GM12872 (cell line): ENCODE results near the gene RPS10.

Source experiments
- TF ChIP-seq, protein P1 (sequence below): IDR thresholded peaks from 3 replicates; pipeline ENCODE4 v1.5.1; 2011; ENCODE audit warnings: low read depth, mild to moderate bottlenecking, low read length, moderate library complexity; ENCODE audit not compliant: insufficient read depth

RPS10 gene

DNA sequence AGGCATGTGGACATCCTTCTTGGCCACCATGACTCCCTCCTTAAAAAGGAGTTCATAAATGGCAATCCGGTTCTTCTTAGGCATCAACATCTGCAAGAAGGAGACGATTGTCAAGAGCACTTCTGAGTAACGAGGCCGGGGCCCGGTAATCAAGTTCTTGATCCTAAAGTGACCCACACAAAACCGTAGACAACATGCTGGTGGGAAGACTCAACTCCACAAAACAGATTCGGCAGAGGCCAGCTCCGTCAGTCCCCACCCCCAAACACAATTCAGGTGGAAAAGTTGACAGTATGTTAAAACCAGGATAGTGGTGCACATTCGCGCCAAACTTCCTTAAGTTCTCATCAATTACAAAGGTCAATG is 754 bp downstream of the RPS10 start:
- TF ChIP-seq, protein P1, sequence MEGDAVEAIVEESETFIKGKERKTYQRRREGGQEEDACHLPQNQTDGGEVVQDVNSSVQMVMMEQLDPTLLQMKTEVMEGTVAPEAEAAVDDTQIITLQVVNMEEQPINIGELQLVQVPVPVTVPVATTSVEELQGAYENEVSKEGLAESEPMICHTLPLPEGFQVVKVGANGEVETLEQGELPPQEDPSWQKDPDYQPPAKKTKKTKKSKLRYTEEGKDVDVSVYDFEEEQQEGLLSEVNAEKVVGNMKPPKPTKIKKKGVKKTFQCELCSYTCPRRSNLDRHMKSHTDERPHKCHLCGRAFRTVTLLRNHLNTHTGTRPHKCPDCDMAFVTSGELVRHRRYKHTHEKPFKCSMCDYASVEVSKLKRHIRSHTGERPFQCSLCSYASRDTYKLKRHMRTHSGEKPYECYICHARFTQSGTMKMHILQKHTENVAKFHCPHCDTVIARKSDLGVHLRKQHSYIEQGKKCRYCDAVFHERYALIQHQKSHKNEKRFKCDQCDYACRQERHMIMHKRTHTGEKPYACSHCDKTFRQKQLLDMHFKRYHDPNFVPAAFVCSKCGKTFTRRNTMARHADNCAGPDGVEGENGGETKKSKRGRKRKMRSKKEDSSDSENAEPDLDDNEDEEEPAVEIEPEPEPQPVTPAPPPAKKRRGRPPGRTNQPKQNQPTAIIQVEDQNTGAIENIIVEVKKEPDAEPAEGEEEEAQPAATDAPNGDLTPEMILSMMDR, result no peak

DNA sequence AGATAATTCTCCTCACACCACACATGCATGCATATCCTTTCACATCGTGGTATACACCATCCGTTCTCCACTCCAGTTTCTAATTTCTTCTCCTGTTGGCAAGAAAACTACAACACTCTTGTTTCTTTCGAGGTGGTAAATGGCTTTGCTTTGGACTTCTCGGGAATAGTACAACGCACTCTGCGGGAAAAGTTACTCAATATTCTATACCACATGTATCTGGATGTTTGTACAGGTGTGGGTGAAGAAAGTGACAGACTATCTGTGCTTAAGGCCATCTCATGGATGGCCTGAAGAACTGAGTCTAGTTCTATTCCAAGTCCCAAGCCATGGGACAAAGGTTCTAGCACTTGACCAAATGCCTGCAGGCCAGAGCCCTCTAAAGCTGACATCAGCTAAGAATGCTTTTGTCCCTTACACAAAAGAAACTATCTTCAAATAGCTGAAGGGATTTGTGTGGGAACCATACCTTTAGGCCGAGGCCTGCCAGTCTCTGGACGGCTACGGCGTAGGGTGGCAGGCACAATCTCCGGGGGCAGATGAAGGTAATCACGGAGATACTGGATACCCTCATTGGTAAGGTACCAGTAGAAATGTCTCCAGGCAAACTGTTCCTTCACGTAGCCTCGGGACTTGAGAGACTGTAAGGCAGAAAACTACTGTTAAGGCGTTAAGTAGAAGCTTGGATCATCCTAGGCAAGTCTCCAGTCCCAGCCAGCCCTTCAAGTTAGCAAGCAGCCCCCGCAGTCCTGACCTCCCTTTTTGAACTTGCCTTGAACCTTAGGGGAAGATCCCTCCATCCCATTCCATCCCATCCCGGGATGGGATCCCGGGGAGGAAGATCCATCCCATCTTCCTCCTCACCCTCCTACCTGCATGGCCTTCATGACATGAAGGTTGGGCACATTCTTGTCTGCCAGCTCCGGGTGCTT is 1.4 kb downstream of the RPS10 start:
- TF ChIP-seq, protein P1, result no peak

DNA sequence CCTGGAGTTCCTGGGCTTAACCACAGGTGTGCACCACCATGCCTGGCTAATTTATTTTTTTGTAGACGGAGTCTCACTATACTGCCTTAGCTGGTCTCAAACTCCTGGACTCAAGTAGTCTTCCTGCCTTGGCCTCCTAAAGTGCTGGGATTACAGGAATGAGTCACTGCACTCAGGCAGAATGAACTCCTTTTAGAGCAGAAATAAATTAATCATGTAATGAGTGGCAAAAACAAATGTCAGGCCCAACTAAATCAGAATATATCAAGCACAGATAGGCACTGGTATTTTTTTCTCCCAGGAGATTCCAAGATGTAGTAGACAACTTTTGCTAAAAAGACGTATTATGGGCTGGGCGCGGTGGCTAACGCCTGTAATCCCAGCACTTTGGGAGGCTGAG is 2.6 kb downstream of the RPS10 start:
- TF ChIP-seq, protein P1, result no peak

DNA sequence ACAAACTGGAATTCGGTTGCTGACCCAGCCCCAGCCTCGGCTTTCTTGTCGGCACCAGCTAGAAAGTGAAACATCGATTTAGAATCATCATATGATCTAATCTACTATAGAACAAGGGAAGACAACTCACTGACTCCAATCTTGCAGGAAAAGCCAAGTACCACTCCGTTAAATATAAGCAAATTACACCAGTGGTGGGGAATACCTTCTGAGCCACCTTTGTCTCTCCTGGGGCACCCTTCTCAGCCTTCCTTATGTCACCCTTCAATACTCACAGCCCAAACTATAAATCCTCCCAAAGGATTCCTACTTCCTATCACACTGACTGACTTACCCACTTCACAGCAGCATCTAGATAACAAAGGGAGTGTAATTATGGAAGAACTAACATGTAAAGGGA is 7.5 kb downstream of the RPS10 start:
- TF ChIP-seq, protein P1, result no peak

DNA sequence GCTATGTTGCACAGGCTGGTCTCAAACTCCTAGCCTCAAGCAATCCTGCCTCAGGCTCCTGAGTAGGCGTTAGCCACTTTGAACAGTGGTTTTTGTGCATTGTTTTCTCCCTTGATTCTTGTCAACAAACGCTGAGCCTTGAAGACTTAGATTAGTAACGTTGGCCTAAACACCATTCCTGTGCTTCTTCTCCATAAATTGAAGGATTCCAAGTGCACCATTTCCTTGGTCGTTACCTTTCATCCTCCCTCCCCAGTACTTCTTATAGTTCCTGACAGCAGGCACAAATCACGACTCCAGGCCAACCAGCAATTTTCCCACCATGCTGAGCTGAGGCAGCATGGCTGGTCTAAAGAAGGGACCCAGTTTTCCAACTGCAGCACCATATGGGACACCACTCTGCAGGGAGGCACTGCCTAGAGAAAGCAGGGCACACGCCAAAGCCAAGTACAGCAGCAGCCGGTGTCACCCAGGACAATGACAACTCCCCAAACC is 8.9 kb downstream of the RPS10 start:
- TF ChIP-seq, protein P1, result no peak

DNA sequence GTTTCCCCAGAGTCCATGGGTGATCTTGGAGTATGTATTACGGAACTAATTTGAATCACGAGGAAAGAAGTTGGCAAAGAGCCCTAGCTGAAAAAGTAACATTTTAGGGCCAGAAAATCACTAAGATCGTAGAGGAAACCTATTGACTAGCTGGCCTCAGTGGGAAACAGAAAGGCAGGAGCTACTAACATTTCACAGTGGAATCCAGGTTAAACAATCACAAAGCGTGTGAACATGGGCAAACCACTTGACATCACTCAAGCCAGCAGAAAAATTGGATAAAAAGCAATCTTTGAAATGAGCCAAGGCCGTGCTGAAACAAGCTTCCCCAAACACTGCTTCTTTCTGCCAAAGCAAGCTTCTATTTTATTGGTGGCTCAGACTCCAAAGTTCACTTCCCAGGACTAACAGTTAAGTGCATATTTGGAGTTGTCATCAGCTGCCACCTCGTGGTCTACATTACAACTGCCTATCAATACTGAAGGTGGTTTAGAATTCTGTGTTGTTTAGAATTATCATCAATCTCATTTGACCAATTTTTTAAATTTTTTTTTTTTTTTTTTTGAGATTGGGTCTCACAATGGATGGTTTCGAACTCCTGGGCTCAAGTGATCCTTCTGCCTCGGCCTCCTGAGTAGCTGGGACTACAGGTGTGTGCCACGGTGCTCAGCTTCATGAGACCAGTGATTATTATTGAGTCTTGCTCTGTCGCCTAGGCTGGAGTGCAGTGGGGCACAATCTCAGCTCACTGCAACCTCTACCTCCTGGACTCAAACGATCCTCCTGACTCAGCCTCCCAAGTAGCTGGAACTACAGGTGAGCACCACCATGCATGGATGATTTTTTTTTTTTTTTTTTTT is 10.6 kb downstream of the RPS10 start:
- TF ChIP-seq, protein P1, result peak; percentile 59

DNA sequence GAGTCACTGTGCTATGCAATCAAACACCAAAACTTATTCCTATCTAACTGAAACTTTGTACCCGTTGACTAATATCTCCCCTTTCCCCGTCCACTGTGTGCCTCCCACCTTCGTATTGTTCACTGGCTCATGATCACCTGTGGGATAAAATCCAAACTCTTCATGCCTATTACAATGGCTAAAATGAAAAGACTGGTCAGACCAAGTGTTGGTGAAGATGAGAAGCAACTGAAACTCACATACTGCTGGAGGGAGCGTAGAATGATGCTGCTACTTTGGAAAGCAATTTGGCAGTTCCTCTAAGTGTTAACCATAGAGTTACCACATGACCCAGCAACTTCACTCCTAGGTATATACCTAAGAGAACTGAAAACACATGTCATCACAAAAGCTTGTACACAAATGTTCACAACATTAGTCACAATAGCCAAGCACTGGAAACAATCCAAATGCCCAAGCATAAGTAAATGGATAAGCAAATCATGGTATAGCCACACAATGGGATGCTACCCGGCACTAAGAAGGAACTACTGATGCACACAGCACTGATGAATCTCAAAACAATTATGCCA is 13.1 kb downstream of the RPS10 start:
- TF ChIP-seq, protein P1, result no peak
